ENCODE data around the gene SBNO2. TPM values are rescaled to one million over a fixed set of nuclear protein-coding genes. Genes with fewer than 3 reads are reported as not detected.

The SBNO2 gene
- total RNA-seq, 1 donor from 2014 or later: 40.9 TPM

- Mint-ChIP-seq H3K9me3 (ENCODE audit: low read depth) (no peaks in the 10 kb centered on the region), H3K27ac (peak overlapping the region; percentile 24), H3K4me3 (ENCODE audit: low read depth) (no peak overlapping the region), H3K27me3 (peaks cover 28% of the 10 kb centered on the region), H3K36me3 (ENCODE audit: insufficient read depth) (no peaks in the 10 kb centered on the region), H3K4me1 (ENCODE audit: low read depth) (peaks cover 1% of the 10 kb centered on the region)
- no peak for TF ChIP-seq CTCF (IDR thresholded peaks at IDR 0.05; ENCODE audit: unreplicated experiment)
- no peak for DNase-seq (ENCODE audit: low spot score, unreplicated experiment)
Measured at GRCh38 chr19:1066251-1066747, 107.8 kb downstream of the SBNO2 start.

GRCh38 chr19:1065606-1066109, 108.4 kb downstream of the SBNO2 start:
- Mint-ChIP-seq H3K27ac (peak overlapping the region; percentile 24), H3K4me3 (ENCODE audit: low read depth) (peak overlapping the region; percentile 26), H3K4me1 (ENCODE audit: low read depth) (peaks cover 1% of the 10 kb centered on the region), H3K36me3 (ENCODE audit: insufficient read depth) (no peaks in the 10 kb centered on the region), H3K9me3 (ENCODE audit: low read depth) (no peaks in the 10 kb centered on the region), H3K27me3 (peaks cover 26% of the 10 kb centered on the region)
- no peak for TF ChIP-seq CTCF (IDR thresholded peaks at IDR 0.05; ENCODE audit: unreplicated experiment)
- DNase-seq (ENCODE audit: low spot score, unreplicated experiment): no peak

- peaks cover 1% of the 10 kb centered on the region for H3K4me1 Mint-ChIP-seq (ENCODE audit: low read depth)
- H3K27me3 Mint-ChIP-seq: peaks cover 23% of the 10 kb centered on the region
- H3K4me3 Mint-ChIP-seq (ENCODE audit: low read depth): peak overlapping the region; percentile 44
- DNase-seq (ENCODE audit: low spot score, unreplicated experiment): peak; percentile 59
- no peaks in the 10 kb centered on the region for H3K9me3 Mint-ChIP-seq (ENCODE audit: low read depth)
- H3K36me3 Mint-ChIP-seq (ENCODE audit: insufficient read depth): no peaks in the 10 kb centered on the region
- H3K27ac Mint-ChIP-seq: no peak overlapping the region
- TF ChIP-seq CTCF (IDR thresholded peaks at IDR 0.05; ENCODE audit: unreplicated experiment): peak; percentile 85
Measured at GRCh38 chr19:1064661-1065605, 109.1 kb downstream of the SBNO2 start.

- Mint-ChIP-seq H3K9me3 (ENCODE audit: low read depth) (no peaks in the 10 kb centered on the region), H3K27me3 (peaks cover 18% of the 10 kb centered on the region), H3K27ac (no peak overlapping the region), H3K4me1 (ENCODE audit: low read depth) (peaks cover 1% of the 10 kb centered on the region), H3K4me3 (ENCODE audit: low read depth) (peak overlapping the region; percentile 44), H3K36me3 (ENCODE audit: insufficient read depth) (no peaks in the 10 kb centered on the region)
- no peak for TF ChIP-seq CTCF (IDR thresholded peaks at IDR 0.05; ENCODE audit: unreplicated experiment)
- no peak for DNase-seq (ENCODE audit: low spot score, unreplicated experiment)
Measured at GRCh38 chr19:1063909-1064660, 110.0 kb downstream of the SBNO2 start.
